ENCODE measurements around the gene FASTKD3. TPM values are rescaled to one million over a fixed set of nuclear protein-coding genes. Genes with fewer than 3 reads are reported as not detected.

FASTKD3 gene
- total and polyA plus RNA-seq, 10 of the 15 experiments (the other 5 are each of a cell fraction or from before 2014, with no cell fraction given): 12.1 to 59.6 (median 25.3) TPM

DNA sequence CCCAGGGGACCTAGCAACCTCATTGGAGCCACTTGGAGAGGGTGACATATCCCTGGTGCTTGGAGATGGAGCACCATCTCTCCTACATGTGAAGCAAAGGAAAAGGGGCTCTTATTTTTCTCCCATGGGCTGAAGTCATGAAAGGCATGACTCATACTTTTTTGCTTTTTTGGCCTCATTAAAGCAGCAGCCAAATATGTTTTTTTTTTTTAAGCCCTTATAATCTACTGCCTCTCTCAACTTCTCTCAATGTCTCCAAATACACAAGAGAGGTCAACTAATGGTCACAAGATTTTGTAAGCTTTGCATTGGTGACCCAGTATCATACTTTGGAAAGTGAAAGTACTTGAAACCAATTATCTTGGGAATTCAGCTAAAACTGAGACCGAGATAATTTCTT lies 16.3 kb downstream of the FASTKD3 start (continued):
- TF ChIP-seq, protein P1, sequence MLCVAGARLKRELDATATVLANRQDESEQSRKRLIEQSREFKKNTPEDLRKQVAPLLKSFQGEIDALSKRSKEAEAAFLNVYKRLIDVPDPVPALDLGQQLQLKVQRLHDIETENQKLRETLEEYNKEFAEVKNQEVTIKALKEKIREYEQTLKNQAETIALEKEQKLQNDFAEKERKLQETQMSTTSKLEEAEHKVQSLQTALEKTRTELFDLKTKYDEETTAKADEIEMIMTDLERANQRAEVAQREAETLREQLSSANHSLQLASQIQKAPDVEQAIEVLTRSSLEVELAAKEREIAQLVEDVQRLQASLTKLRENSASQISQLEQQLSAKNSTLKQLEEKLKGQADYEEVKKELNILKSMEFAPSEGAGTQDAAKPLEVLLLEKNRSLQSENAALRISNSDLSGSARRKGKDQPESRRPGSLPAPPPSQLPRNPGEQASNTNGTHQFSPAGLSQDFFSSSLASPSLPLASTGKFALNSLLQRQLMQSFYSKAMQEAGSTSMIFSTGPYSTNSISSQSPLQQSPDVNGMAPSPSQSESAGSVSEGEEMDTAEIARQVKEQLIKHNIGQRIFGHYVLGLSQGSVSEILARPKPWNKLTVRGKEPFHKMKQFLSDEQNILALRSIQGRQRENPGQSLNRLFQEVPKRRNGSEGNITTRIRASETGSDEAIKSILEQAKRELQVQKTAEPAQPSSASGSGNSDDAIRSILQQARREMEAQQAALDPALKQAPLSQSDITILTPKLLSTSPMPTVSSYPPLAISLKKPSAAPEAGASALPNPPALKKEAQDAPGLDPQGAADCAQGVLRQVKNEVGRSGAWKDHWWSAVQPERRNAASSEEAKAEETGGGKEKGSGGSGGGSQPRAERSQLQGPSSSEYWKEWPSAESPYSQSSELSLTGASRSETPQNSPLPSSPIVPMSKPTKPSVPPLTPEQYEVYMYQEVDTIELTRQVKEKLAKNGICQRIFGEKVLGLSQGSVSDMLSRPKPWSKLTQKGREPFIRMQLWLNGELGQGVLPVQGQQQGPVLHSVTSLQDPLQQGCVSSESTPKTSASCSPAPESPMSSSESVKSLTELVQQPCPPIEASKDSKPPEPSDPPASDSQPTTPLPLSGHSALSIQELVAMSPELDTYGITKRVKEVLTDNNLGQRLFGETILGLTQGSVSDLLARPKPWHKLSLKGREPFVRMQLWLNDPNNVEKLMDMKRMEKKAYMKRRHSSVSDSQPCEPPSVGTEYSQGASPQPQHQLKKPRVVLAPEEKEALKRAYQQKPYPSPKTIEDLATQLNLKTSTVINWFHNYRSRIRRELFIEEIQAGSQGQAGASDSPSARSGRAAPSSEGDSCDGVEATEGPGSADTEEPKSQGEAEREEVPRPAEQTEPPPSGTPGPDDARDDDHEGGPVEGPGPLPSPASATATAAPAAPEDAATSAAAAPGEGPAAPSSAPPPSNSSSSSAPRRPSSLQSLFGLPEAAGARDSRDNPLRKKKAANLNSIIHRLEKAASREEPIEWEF (IDR thresholded peaks at IDR 0.05; ENCODE audit: insufficient replicate concordance, low read depth, low read length): no peak
- no peak for TF ChIP-seq MYC (IDR thresholded peaks at IDR 0.05; ENCODE audit: insufficient read depth, insufficient read length, insufficient replicate concordance, low read length, severe bottlenecking)

DNA sequence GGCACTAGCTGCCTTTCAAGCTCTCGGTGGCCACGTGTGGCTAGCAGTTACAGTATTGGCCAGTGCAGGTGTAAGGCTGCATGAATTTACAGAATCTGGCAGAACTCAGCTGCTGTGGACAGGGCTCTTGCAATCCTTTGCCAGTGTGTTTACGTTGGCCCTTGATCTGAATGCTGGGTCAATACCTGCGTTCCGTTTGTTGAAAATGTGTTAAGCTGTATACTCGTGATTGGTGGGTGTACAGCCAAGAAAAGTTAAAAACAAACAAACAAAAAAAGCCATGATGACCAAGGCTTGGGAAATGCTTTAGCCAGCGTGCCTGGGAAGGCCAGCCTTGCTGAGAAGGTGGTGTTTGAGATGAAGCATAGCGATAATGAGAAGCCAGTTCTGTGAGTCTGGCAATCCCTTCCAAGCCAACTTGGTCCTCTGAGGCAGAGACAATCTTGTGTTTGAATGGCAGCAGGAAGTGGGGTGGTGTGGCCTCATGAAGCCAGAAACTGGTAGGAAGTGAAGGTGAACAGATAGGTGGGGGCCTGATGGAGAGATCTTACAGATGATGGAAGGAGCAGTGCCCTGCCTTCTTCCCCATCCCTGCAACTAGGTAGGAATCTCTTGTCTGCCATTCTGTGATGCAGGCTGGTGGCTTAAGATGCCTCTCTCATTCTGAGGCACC lies 17.1 kb downstream of the FASTKD3 start:
- no peaks in the 10 kb centered on the region; the same call in 2 of the 3 replicates for H3K9me3 ChIP-seq (replicated peaks; ENCODE audit: control insufficient read depth, insufficient read depth, low read length)
- H3K36me3 ChIP-seq (ENCODE audit: control insufficient read depth in 2 of 2, insufficient read depth in 2 of 2, low read length in 1 of 2): no peaks in the 10 kb centered on the region
- H3K27ac ChIP-seq (ENCODE audit: control insufficient read depth, insufficient read depth): no peak overlapping the region
- SMC1A ChIA-PET (ENCODE audit: uncharacterized antibody, unreplicated experiment): no interaction called here
- no peaks in the 10 kb centered on the region for H3K4me1 ChIP-seq (ENCODE audit: control insufficient read depth, insufficient read depth, low read length)
- DNase-seq (ENCODE audit: low read depth, low spot score) (no peak), ATAC-seq (no peak), FAIRE-seq (no peak)
- H4K20me1 ChIP-seq (ENCODE audit: control insufficient read depth, insufficient read depth): no peaks in the 10 kb centered on the region
- no peak overlapping the region for H3K9ac ChIP-seq (ENCODE audit: control insufficient read depth, insufficient read depth, low read length)
- RAD21 ChIA-PET (ENCODE audit: unreplicated experiment): no interaction called here
- peaks cover 6 to 9% of the 10 kb centered on the region in 2 experiments; a peak in 3 of 4 replicates for H3K27me3 ChIP-seq (replicated peaks in 1 of 2; ENCODE audit: control insufficient read depth in 2 of 2, insufficient read depth in 2 of 2, low read length in 1 of 2)
- H3K79me2 ChIP-seq (ENCODE audit: control insufficient read depth, insufficient read depth, low read length): no peaks in the 10 kb centered on the region
- intact Hi-C loops (cut with micrococcal nuclease; ENCODE audit: unreplicated experiment) (no loop called here), in situ Hi-C loops (cut with MboI) (no loop called here)
- H2AFZ ChIP-seq (ENCODE audit: control insufficient read depth, low read depth, low read length): no peak overlapping the region
- POLR2A ChIA-PET: no interaction called here
- H3K4me2 ChIP-seq (ENCODE audit: control insufficient read depth, insufficient read depth): no peak overlapping the region
- no TSS peak for BruUV-seq (replicated peaks)
- H3K4me3 ChIP-seq: no peak overlapping the region
- CTCF ChIA-PET: no interaction called here
- WGBS (ENCODE audit: insufficient coverage, insufficient replicate concordance, low lambda C conversion rate, missing lambda C conversion rate): 86% methylated on average over 8 of the region's 8 CpGs
- TF ChIP-seq GATAD2B (conservative IDR thresholded peaks at IDR 0.05; ENCODE audit: low read depth): no peak
- TF ChIP-seq KAT2A (conservative IDR thresholded peaks at IDR 0.05; ENCODE audit: control insufficient read depth, low read depth, low read length): no peak
- TF ChIP-seq NFXL1 (IDR thresholded peaks at IDR 0.05; ENCODE audit: borderline replicate concordance): no peak
- TF ChIP-seq CBX3 (IDR thresholded peaks at IDR 0.05; ENCODE audit: borderline replicate concordance, low read depth): no peak
- TF ChIP-seq SMC3 (IDR thresholded peaks at IDR 0.05; ENCODE audit: borderline replicate concordance, low read length): no peak
- no peak for TF ChIP-seq LARP7 (IDR thresholded peaks at IDR 0.05)
- TF ChIP-seq, protein P2, sequence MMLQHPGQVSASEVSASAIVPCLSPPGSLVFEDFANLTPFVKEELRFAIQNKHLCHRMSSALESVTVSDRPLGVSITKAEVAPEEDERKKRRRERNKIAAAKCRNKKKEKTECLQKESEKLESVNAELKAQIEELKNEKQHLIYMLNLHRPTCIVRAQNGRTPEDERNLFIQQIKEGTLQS (IDR thresholded peaks at IDR 0.05; ENCODE audit: borderline replicate concordance, extremely low read depth, low read depth, low read length): no peak
- no peak for TF ChIP-seq SP1 (IDR thresholded peaks at IDR 0.05; ENCODE audit: low read depth, low read length)
- no peak for TF ChIP-seq POLR2AphosphoS5 (IDR thresholded peaks at IDR 0.05; ENCODE audit: low read length)
- TF ChIP-seq BMI1 (IDR thresholded peaks at IDR 0.05; ENCODE audit: borderline replicate concordance): no peak
- no peak for TF ChIP-seq HDAC2 (IDR thresholded peaks at IDR 0.05)
- TF ChIP-seq NFIC (IDR thresholded peaks at IDR 0.05; ENCODE audit: low read depth, low read length): no peak
- TF ChIP-seq, protein P3, sequence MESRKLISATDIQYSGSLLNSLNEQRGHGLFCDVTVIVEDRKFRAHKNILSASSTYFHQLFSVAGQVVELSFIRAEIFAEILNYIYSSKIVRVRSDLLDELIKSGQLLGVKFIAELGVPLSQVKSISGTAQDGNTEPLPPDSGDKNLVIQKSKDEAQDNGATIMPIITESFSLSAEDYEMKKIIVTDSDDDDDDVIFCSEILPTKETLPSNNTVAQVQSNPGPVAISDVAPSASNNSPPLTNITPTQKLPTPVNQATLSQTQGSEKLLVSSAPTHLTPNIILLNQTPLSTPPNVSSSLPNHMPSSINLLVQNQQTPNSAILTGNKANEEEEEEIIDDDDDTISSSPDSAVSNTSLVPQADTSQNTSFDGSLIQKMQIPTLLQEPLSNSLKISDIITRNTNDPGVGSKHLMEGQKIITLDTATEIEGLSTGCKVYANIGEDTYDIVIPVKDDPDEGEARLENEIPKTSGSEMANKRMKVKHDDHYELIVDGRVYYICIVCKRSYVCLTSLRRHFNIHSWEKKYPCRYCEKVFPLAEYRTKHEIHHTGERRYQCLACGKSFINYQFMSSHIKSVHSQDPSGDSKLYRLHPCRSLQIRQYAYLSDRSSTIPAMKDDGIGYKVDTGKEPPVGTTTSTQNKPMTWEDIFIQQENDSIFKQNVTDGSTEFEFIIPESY (IDR thresholded peaks at IDR 0.05): no peak
- no peak for TF ChIP-seq SREBF1 (IDR thresholded peaks at IDR 0.05; ENCODE audit: low read length)
- no peak for TF ChIP-seq RB1 (IDR thresholded peaks at IDR 0.05; ENCODE audit: borderline replicate concordance)
